A673 (cell line): Measurements from ENCODE around the gene AR. TPM values are rescaled to one million over a fixed set of nuclear protein-coding genes. Genes with fewer than 3 reads are reported as not detected.

ENCODE experiments used
- BruUV-seq: library from RNA; stranded (reverse); fragments of 400-500 nt; replicated peaks from 2 replicates; lab custom pipeline; 2021; lab: Mats Ljungman, UMichigan
- CTCF ChIA-PET: fragments of 300-600 bp; sonication (Branson Sonifier 250); formaldehyde crosslinking; loops from one replicate; lab custom pipeline; 2022; ENCODE audit warnings: antibody characterized with exemption; lab: Charles Lee
- POLR2A ChIA-PET: fragments of 300-600 bp; sonication (Branson Sonifier 250); formaldehyde crosslinking; loops from one replicate; lab custom pipeline; 2022; ENCODE audit warnings: antibody characterized with exemption; ENCODE audit not compliant: low non-redundant PET; lab: Charles Lee
- DNase-seq: peaks from one replicate; pipeline ENCODE4 v3.0.0-alpha.2; 2015; ENCODE audit warnings: low spot score
- H3K27ac ChIP-seq: fragments of 200-600 bp; sonication (generic); 2 replicates; pipeline ENCODE4 v1.5.1; 2016; ENCODE audit warnings: mixed run types, low read depth, mild to moderate bottlenecking, mixed read lengths, antibody characterized with exemption, low read length; ENCODE audit not compliant: poor library complexity, severe bottlenecking
- H3K27me3 ChIP-seq: fragments of 200-600 bp; sonication (generic); replicated peaks from 2 replicates; pipeline ENCODE4 v1.6.1; 2017; ENCODE audit warnings: mixed run types, low read depth, mild to moderate bottlenecking, mixed read lengths, antibody characterized with exemption, low read length; ENCODE audit not compliant: insufficient read depth, poor library complexity
- H3K36me3 ChIP-seq: fragments of 200-600 bp; sonication (generic); 2 replicates; pipeline ENCODE4 v1.6.1; 2016; ENCODE audit warnings: mixed run types, mild to moderate bottlenecking, mixed read lengths, antibody characterized with exemption, low read length; ENCODE audit not compliant: insufficient read depth, poor library complexity, severe bottlenecking
- H3K4me1 ChIP-seq: fragments of 200-600 bp; sonication (generic); 2 replicates; pipeline ENCODE4 v1.6.1; 2017; ENCODE audit warnings: mixed run types, mild to moderate bottlenecking, mixed read lengths, antibody characterized with exemption, low read length; ENCODE audit not compliant: insufficient read depth, poor library complexity, severe bottlenecking
- H3K4me3 ChIP-seq: fragments of 200-600 bp; sonication (generic); 2 replicates; pipeline ENCODE4 v1.5.1; 2016; ENCODE audit warnings: low read depth, mixed run types, mild to moderate bottlenecking, mixed read lengths, low read length; ENCODE audit not compliant: poor library complexity, severe bottlenecking
- H3K9me3 ChIP-seq: fragments of 200-600 bp; sonication (generic); 2 replicates; pipeline ENCODE4 v1.6.1; 2016; ENCODE audit warnings: mixed run types, low read depth, mild to moderate bottlenecking, mixed read lengths, antibody characterized with exemption, low read length; ENCODE audit not compliant: poor library complexity, severe bottlenecking
- CTCF ChIP-seq: fragments of 300-800, 200-600 bp; sonication (generic); conservative IDR thresholded peaks from 2 replicates; pipeline ENCODE4 v1.5.1; 2017; ENCODE audit warnings: low read depth, mild to moderate bottlenecking, antibody characterized with exemption, low read length, moderate library complexity, mixed read lengths
- EZH2 ChIP-seq: fragments of 200-600 bp; sonication (generic); IDR thresholded peaks from 2 replicates; pipeline ENCODE4 v1.6.1; 2017; ENCODE audit warnings: borderline replicate concordance, low read depth, mild to moderate bottlenecking, mixed read lengths, antibody characterized with exemption, low read length; ENCODE audit not compliant: poor library complexity, severe bottlenecking
- intact Hi-C: fragments of 100-400 bp; cut with micrococcal nuclease; formaldehyde crosslinking; loops from one replicate; pipeline ENCODE4 v1.10.0; 2022; ENCODE audit not compliant: unreplicated experiment
- total RNA-seq: library from RNA; stranded (reverse); gene quantifications from 2 replicates; pipeline ENCODE4 v1.2.3, GENCODE V29; 2021

The AR gene
- total RNA-seq, 1 experiment from 2014 or later: 0.11 TPM

- ChIA-PET POLR2A (no interaction called here), CTCF (no interaction called here)
- intact Hi-C loops: no loop called here
- no peak for DNase-seq
- no peak overlapping the region for H3K27ac ChIP-seq
- H3K27me3 ChIP-seq: no peaks in the 10 kb centered on the region
- no peaks in the 10 kb centered on the region for H3K36me3 ChIP-seq
- TF ChIP-seq EZH2 (no peak), CTCF (no peak)
- no peaks in the 10 kb centered on the region for H3K4me1 ChIP-seq
- no TSS peak for BruUV-seq
- no peak overlapping the region for H3K4me3 ChIP-seq
- no peaks in the 10 kb centered on the region for H3K9me3 ChIP-seq
Measured at GRCh38 chrX:67692246-67692645, 148.4 kb downstream of the AR start.

DNA sequence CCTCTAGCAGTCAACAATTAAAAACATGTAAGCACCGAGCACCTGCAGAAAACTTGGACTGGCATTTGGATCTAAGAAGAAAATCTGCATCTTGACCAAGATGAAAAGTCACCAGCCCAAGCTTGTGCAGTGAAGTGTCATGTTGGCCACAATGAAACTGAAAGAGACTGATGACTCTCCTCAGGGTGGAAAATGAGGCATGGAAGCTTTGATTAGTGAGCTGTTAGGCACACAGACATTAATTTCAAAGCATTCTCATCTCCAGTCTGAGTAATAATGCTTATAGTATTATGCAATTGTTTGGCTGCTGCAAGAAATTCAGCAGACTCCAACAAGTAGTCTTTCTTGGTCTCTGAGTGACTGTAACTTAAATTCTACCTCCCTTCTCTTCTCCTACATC, 150.1 kb downstream of the AR start:
- TF ChIP-seq CTCF: no peak
- no peak for TF ChIP-seq EZH2
- no peak overlapping the region for H3K27ac ChIP-seq
- H3K36me3 ChIP-seq: no peaks in the 10 kb centered on the region
- intact Hi-C loops: no loop called here
- H3K27me3 ChIP-seq: no peaks in the 10 kb centered on the region
- no peaks in the 10 kb centered on the region for H3K9me3 ChIP-seq
- ChIA-PET CTCF (no interaction called here), POLR2A (no interaction called here)
- H3K4me1 ChIP-seq: no peaks in the 10 kb centered on the region
- no peak for DNase-seq
- H3K4me3 ChIP-seq: no peak overlapping the region
- no TSS peak for BruUV-seq

DNA sequence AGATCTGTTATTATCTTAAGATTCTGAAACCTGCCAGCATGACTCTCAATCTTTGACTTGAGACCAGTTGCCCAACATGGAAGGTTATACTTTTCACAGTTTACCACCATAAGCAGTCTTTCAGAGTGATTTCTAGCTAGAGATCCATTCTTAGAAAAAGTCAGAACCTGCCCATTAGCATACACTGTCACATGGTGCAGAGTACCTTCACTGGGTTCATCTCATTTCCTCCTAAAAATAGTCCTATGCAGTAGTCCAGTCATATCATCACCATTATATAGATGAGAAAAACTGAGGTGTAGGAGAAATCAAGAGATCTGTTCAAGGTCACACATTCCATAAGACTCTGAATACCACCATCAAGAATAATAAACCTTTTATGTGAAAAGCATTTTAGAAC, 153.6 kb downstream of the AR start:
- Histone ChIP-seq H3K27me3 (no peaks in the 10 kb centered on the region), H3K36me3 (no peaks in the 10 kb centered on the region), H3K4me1 (no peaks in the 10 kb centered on the region), H3K9me3 (no peaks in the 10 kb centered on the region), H3K4me3 (no peak overlapping the region), H3K27ac (no peak overlapping the region)
- DNase-seq: no peak
- no TSS peak for BruUV-seq
- ChIA-PET CTCF (no interaction called here), POLR2A (no interaction called here)
- TF ChIP-seq CTCF: no peak
- no peak for TF ChIP-seq EZH2
- intact Hi-C loops: no loop called here
